ENCODE measurements around the gene THY1. TPM values are rescaled to one million over a fixed set of nuclear protein-coding genes. Genes with fewer than 3 reads are reported as not detected.
A peak's percentile ranks its signal among the peaks of the same experiment; 100 is the strongest.

THY1 gene
- total and polyA plus RNA-seq, 9 of the 15 experiments (the other 6 are each of a cell fraction or from before 2014, with no cell fraction given) = 0.07 to 0.40 (median 0.16) TPM; not detected in 5

GRCh38 chr11:119381181-119381988 is 41.6 kb downstream of the THY1 start, which contains the start of gene USP2 (continued):
- TF ChIP-seq ZNF280B (CRISPR knock-in tag; IDR thresholded peaks at IDR 0.05) (no peak), ZNF696 (CRISPR knock-in tag; conservative IDR thresholded peaks at IDR 0.05) (no peak), HDAC2 (IDR thresholded peaks at IDR 0.05) (peak; percentile 98), CUX1 (CRISPR knock-in tag; IDR thresholded peaks at IDR 0.05) (no peak), ZBTB7A (IDR thresholded peaks at IDR 0.05; ENCODE audit: borderline replicate concordance, control insufficient read depth, low read depth, low read length) (peak; percentile 91), POU5F1 (IDR thresholded peaks at IDR 0.05; ENCODE audit: borderline replicate concordance, low read depth, low read length, partially characterized antibody) (no peak), MCM3 (IDR thresholded peaks at IDR 0.05) (no peak), BACH1 (tag; IDR thresholded peaks at IDR 0.05) (no peak), GTF2A2 (tag; IDR thresholded peaks at IDR 0.05) (no peak), TCF7 (IDR thresholded peaks at IDR 0.05; ENCODE audit: borderline replicate concordance) (no peak), BCOR (IDR thresholded peaks at IDR 0.05) (no peak), ZNF3 (CRISPR knock-in tag; IDR thresholded peaks at IDR 0.05) (no peak), ZNF707 (CRISPR knock-in tag; conservative IDR thresholded peaks at IDR 0.05) (no peak), NUFIP1 (IDR thresholded peaks at IDR 0.05; ENCODE audit: partially characterized antibody) (no peak), GTF2B (IDR thresholded peaks at IDR 0.05; ENCODE audit: extremely low read depth, insufficient read length) (no peak), EZH2 (IDR thresholded peaks at IDR 0.05; ENCODE audit: borderline replicate concordance, low read depth, low read length) (no peak), DIDO1 (tag; IDR thresholded peaks at IDR 0.05; ENCODE audit: low read depth) (no peak; the same call in 1 of the 2 replicates), RB1 (IDR thresholded peaks at IDR 0.05; ENCODE audit: low read depth) (peak; percentile 95), HDAC1 (IDR thresholded peaks at IDR 0.05) (peak; percentile 99 to 100), ARID1B (IDR thresholded peaks at IDR 0.05) (0 out of 2 replicates have a peak, but pooled peaks have one; percentile 32), ZNF124 (CRISPR knock-in tag; IDR thresholded peaks at IDR 0.05) (no peak), TEAD1 (CRISPR knock-in tag; IDR thresholded peaks at IDR 0.05) (0 out of 4 replicates have a peak, but pooled peaks of 1 of the 2 experiments have one; percentile 70), SMARCC2 (IDR thresholded peaks at IDR 0.05; ENCODE audit: low read depth) (no peak)
